Suprapubic skin (tissue), 4 donors: ENCODE results near the gene IGSF8.

Source experiments
- POLR2A ChIP-seq, 2 donors: fragments of 450-650 bp; IDR thresholded peaks; one replicate each; pipeline ENCODE4 v1.6.1; 2017; ENCODE audit warnings: antibody characterized with exemption in 2 of 2, mild to moderate bottlenecking in 2 of 2, moderate library complexity in 2 of 2
- POLR2AphosphoS5 ChIP-seq, 3 donors: sonication (generic); formaldehyde crosslinking; IDR thresholded peaks; one replicate each; pipeline ENCODE4 v1.6.1; 2017; ENCODE audit warnings: antibody characterized with exemption in 3 of 3
- TF ChIP-seq, protein P1 (sequence below), 2 donors: fragments of 200-600 bp in 1 of 2; fragments of 450-650 bp in 1 of 2; sonication (generic) in 1 of 2; IDR thresholded peaks; one replicate each; pipeline ENCODE4 v1.5.1; 2016 to 2019; ENCODE audit warnings: antibody characterized with exemption in 2 of 2, mild to moderate bottlenecking in 1 of 2, moderate library complexity in 1 of 2

DNA sequence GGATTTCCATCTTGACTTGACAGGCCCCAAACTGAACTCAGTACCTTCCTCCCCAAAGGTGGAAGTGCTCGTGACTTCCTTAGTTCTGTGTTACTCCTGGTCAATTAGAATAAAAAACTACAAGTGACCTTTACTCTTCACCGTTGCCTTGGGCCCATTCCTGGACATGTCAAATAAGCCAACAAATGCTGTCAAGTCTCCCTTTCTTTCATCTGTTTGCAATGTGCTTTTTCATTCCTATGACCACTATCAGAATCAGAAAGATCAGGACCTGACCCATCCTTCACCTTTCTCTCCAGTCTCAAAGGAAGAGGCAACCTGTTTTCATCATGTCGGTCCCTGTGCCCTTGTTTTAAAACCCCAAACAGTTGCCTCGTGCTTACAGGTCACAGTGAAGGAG lies 23.6 kb downstream of the IGSF8 start:
- TF ChIP-seq POLR2AphosphoS5 (IDR thresholded peaks at IDR 0.05) (no peak), POLR2A (IDR thresholded peaks at IDR 0.05) (no peak)
- TF ChIP-seq, protein P1, sequence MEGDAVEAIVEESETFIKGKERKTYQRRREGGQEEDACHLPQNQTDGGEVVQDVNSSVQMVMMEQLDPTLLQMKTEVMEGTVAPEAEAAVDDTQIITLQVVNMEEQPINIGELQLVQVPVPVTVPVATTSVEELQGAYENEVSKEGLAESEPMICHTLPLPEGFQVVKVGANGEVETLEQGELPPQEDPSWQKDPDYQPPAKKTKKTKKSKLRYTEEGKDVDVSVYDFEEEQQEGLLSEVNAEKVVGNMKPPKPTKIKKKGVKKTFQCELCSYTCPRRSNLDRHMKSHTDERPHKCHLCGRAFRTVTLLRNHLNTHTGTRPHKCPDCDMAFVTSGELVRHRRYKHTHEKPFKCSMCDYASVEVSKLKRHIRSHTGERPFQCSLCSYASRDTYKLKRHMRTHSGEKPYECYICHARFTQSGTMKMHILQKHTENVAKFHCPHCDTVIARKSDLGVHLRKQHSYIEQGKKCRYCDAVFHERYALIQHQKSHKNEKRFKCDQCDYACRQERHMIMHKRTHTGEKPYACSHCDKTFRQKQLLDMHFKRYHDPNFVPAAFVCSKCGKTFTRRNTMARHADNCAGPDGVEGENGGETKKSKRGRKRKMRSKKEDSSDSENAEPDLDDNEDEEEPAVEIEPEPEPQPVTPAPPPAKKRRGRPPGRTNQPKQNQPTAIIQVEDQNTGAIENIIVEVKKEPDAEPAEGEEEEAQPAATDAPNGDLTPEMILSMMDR (IDR thresholded peaks at IDR 0.05): no peak
